ENCODE measurements around the gene ST3GAL3. TPM values are rescaled to one million over a fixed set of nuclear protein-coding genes. Genes with fewer than 3 reads are reported as not detected.
A peak's percentile ranks its signal among the peaks of the same experiment; 100 is the strongest.

ST3GAL3 gene
- total RNA-seq, 1 experiment from 2014 or later = 4.6 TPM

DNA sequence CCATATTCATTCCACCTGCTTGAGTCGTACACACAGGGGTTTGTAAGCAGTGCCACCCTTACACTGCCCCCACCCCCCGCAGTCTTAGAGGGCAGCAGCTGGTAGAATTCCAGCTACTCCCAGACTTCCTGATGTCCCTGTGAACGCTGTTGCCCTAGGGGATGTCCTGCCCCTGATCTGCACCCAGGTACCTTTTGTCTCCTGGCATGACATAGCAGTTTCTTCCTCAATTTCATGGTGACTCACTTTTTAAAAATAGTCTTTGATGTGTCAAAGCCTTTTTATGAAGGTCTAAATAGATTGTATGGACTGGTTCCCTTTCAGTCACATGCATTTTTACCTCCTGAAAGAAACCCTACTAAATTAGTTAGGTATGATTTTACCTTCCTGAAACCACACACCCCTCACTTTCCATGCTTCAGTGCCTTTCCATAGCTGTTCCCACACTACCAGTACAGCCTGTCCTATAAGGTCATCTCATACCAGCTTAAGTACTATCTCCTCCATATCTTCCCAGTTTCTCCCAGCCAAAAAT lies 76.4 kb downstream of the ST3GAL3 start:
- DNase-seq (ENCODE audit: low spot score) = peak; percentile 18

- no peak for DNase-seq (ENCODE audit: low spot score)
Observed at GRCh38 chr1:43786201-43786958, 79.0 kb downstream of the ST3GAL3 start.

DNA sequence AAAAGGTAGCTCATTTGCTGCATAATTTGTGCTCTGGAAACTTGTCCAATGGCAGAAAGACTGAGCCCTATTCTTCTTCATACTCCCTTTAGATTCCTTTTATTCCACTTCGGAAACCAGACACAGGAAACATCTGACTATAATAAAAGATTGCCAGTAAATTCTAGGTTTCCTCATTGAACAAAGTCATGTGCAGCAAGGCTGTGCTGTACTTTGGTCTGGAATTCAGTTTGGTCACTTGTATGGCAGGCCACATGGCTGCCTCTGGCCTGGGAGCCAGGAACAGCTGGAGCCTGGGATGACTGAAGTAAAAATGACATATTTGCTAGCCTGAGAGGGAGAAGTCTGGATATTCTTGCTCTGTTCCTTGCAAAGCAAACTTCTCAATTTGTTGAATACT lies 79.6 kb downstream of the ST3GAL3 start:
- DNase-seq (ENCODE audit: low spot score) = no peak

DNA sequence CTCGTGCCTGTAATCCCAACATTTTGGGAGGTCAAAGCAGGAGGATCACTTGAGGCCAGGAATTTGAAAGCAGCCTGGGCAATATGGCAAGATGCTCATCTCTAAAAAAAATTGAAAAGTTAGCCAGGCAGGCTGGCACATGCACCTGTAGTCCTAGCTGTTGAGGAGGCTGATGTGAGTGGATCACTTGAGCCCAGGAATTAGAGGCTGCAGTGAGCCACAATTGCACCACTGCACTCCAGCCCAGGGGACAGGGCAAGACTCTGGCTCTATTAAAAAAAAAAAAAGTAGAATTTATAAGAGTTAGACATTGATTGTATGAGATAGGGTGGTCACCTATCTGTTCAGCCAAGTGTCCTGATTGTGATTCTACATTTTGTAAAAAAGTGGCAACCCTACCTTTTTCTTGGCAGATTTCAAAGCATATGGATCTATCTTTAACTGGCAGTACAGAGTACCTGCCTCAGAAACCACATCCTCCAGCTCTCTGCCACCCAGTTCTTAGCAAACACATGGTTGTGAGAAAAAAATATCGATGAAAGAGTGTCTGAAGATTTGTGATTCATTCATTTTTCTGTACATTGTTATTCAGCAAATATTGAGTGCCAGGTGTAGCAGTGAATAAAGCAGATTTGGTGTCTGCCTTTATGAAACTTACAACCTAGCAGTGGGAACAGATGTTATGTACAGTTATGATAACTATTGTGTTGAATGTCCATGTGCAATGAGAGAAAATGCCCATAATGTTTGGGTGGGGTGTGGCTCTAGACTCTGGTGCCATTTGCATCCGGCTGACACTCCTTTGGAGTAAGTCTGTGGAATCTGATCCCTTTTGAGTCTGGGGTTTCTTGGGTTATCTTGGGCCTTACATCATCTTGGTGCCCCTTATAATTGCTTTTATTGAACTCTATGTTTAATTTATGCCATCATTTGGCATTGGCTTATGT lies 82.5 kb downstream of the ST3GAL3 start:
- no peak for DNase-seq (ENCODE audit: low spot score)

- no peak for DNase-seq (ENCODE audit: low spot score)
Observed at GRCh38 chr1:43791243-43791642, 83.9 kb downstream of the ST3GAL3 start.

DNA sequence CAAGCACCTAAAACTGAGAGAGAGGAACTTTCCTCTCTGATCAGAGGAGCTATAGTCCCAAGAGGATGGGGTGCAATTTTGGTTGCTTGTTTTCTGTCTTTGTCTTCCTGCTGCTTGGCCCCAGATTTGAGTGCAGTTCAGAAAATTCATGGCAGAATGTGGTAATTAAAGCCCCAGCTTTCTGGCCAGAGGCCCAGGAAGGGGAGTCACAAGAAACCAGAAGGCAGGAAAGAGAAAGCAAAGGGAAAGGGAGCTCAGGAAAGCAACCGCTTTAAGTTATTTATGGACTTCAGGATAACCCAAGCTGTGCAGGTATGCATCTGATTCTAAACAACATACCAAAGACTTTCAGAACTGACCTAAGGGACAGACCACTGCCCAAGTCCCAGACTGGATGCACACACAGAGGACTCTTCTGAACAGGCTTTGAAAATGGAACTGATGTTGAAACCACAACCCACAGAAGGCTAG lies 88.8 kb downstream of the ST3GAL3 start:
- no peak for DNase-seq (ENCODE audit: low spot score)

DNA sequence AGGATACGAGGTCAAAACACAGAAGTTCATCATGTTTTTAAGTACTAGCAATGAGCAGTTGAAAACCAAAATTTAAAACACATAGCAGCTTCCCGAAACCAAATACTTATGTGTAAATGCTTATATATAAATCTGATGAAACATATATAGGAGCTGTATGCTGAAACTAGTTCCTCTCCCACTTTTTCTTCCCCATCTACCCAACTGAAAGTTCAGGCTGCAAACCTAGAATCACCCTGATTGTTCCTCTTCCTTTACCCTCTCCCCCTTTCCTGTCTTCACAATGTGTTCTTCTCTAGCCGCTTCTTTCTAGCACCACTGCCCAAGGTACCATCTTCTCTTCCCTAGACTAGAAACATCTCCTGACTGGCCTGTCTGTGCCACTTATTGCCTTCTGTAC lies 90.6 kb downstream of the ST3GAL3 start:
- DNase-seq (ENCODE audit: low spot score) = no peak

GRCh38 chr1:43799656-43800635 lies 92.6 kb downstream of the ST3GAL3 start:
- DNase-seq (ENCODE audit: low spot score) = no peak

DNA sequence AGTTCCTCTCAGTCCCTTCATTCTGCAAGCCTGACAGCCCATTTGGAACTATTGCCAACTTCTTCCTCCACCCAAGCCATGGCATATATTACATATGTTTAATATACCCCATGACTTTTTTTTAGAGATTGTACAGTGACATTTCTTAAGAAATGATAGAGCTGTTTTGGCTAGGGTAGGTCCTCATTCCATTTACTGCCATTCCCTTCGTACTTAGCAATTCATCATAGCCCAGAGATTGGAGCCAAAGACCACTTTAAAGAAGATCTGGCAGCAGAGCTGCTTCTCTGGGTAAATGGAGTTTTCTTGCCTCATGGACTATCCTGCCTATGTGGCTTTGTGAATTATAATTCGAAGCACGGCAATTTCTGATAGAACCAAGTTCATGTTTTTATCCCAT lies 93.4 kb downstream of the ST3GAL3 start:
- no peak for DNase-seq (ENCODE audit: low spot score)

DNA sequence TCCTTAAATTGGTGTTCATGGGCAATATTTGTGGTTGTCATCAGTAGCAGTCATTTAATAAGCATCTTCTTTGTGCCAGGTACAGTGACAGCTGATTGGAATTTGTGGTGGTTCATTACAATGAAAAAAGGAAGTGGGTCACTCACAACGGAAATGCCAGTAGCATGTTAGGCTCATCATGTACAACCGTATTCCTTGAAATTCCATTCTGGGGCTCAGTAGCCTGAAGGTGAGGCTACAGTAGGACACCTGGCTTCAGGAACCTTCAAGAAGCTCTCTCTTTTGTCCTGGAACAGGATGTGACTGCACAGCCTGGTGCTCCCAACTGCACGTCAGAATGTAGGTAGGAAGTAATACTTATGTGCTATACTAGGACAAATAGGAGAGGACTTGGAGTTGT lies 93.9 kb downstream of the ST3GAL3 start:
- DNase-seq (ENCODE audit: low spot score) = no peak

DNA sequence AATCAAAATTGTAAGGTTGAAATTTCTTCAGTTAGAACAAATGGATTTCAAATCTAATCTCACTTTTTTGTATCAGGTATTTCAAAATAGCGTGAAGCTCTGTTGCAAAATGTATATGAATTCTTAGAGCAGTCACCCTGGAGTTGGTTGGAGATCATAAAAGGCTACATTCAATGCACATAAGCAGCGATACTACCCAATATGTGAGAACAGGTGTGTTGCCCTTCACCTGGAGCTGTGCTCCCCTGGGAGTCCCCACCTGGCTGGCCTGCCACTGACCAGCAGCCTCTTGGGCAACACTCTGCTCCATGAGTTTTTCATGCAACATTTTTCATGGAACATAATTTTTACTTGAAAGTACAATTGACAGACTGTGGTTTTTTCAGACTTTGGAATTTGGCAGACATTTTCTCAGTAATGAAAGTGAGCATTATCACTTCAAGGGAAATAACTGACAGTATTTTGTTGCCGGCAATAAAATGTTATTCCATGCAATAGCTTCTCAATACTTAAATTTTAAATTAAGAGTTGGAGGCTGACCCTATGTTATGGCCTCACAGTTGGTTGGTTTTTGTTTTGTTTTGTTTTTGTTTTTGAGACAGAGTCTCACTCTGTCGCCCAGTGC lies 95.1 kb downstream of the ST3GAL3 start:
- DNase-seq (ENCODE audit: low spot score) = no peak

DNA sequence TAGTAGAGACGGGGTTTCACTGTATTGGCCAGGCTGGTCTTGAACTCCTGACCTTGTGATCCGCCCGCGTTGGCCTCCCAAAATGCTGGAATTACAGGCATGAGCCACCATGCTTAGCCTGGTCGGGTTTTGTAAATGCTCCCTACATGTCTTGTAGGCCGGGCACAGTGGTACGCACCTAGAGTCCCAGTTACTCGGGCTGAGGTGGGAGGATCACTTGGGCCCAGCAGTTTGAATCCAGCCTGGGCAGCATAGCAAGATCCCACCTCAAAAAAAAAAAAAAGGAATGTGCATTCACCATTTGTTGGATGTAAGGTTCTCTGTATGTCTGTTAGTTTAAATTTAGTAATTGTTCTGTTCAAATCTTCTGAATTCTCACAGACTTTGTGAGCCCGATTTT lies 95.8 kb downstream of the ST3GAL3 start:
- DNase-seq (ENCODE audit: low spot score) = no peak

DNA sequence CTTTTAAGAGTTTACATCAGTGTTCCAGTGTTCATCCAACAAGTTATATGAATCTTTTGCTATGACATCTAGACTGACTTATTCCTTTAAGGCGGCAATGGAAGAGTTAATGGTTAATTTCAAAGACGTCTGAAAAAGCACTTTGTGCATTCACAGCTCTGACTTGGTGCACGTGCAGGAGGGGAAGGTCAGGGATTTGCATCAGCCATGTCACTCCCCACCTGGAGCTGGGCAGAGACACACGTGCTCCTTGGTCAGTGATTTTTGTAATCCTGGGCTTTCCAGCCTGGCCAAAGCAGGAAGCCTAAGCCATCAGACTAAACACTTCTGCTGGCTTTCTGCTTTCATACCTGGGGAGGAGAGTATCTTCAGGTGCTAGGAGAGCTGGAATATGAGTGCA lies 96.3 kb downstream of the ST3GAL3 start:
- DNase-seq (ENCODE audit: low spot score) = no peak

DNA sequence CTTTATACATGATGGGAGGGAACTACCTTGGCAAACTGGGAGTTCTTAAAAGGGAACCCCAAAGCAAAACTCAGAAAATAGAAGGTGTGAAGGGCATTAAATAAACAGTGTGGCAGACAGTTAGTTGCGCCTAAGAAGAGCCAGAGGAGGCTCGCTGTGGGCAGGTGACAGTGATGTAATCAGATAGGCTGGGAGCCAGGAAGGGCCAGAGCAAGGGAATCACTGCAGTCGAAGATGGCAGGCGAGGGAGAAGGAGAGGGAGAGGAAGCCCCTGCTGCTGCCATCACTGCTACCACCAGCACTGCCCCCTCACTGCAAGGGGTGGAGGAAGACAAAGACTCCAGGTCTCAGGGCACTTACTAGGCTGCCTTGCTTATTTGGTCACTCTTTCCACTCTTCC lies 97.2 kb downstream of the ST3GAL3 start:
- DNase-seq (ENCODE audit: low spot score) = no peak

- DNase-seq (ENCODE audit: low spot score) = no peak
Observed at GRCh38 chr1:43805340-43805739, 98.0 kb downstream of the ST3GAL3 start.

DNA sequence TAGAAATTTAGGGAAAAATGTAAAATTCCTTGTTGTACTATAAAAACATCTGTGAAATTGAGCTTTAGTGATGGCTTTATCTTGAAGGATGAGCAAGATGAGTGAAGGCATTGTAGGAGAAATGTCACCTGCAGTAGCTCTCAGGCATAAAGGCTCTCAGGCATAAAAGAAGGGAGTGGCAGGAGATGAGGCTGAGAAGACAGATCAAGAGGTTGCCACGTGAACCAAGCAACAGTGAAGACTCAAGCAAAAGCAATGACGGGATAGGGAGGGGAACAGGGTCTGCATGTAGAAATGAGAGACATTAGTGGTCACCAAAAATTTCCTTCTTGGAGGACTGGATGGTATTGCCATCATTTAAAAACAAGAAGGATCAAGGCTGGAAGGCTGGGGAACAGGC lies 98.8 kb downstream of the ST3GAL3 start:
- no peak for DNase-seq (ENCODE audit: low spot score)

DNA sequence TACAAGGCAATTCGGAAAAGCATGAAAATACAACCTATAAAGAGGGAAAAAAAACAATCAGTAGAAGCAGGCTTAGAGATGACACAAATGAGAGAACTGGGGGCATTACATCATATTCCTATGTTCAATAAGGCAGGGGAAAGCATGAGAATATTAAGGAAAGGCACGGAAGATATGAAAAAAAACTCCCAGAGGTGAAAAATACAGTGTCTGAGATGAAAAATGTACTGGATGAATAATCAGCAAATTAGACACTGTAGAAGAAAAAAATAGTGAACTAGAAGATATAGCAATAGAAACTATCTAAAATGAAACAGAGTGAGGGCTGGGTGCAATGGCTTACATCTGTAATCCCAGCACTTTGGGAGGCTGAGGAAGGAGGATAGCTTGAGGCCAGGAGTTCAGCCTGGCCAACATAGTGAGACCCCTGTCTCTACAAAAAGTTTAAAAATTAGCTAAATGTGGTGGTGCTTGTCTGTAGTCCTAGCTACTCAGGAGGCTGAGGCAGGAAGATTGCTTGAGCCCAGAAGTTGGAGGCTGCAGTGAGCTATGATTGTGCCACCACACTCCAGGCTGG lies 101.8 kb downstream of the ST3GAL3 start:
- DNase-seq (ENCODE audit: low spot score) = no peak

GRCh38 chr1:43812579-43812978 lies 105.2 kb downstream of the ST3GAL3 start:
- no peak for DNase-seq (ENCODE audit: low spot score)

DNA sequence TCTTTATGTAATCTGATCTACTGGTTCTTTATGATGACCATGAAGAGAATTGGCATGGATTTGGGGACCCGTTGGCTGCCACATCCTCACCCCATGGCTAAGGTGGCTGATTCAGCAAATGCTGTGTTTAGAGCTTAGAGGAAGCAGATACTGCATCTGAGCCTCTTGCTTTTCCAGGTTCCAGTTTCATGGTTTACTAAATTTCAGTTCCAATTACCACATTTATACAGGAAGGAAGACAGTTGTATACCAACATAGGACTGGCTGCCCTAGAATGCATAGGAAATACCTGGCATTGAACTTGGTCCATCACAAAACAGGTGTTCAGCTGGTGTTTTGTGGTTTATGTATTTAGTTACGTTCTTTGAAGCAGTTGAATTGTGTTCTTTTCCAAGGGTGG lies 107.1 kb downstream of the ST3GAL3 start:
- no peak for DNase-seq (ENCODE audit: low spot score)

DNA sequence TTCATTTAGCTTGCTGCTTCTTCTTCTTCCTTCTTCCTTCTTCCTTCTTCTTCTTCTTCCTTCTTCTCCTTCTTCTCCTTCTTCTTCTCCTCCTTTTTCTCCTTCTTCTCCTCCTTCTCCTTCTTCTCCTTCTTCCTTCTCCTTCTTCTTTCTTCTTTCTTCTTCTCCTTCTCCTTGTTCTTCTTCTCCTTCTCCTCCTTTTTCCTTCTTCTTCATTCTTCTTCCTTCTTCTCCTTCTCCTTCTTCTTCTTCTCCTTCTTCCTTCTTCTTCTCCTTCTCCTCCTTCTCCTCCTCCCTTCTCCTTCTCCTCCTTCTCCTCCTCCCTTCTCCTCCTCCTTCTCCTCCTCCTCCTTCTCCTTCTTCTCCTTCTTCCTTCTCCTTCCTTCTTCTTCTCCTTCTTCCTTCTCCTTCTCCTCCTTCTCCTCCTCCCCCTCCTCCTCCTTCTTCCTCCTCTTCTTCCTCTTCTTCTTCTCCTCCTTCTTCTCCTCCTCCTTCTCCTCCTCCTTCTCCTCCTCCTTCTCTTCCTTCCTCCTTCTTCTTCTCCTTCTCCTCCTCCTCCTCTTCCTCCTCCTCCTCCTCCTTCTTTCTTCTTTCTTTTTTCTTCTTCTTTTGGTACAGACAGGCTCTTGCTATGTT lies 110.1 kb downstream of the ST3GAL3 start:
- DNase-seq (ENCODE audit: low spot score) = no peak
